GM18511 (cell line): ENCODE measurements around the gene ZNF318.
"Not testable (repeated sequence)": the region's sequence is repeated elsewhere in the genome, so short reads cannot be mapped to it uniquely, and the experiment has no call there.

Experiments used
- ATAC-seq: cut with Tn5 transposase; IDR thresholded peaks from one replicate; pipeline ENCODE4 v1.9.1; 2021; ENCODE audit warnings: mild to moderate bottlenecking, moderate library complexity; ENCODE audit not compliant: unreplicated experiment

ZNF318 gene

DNA sequence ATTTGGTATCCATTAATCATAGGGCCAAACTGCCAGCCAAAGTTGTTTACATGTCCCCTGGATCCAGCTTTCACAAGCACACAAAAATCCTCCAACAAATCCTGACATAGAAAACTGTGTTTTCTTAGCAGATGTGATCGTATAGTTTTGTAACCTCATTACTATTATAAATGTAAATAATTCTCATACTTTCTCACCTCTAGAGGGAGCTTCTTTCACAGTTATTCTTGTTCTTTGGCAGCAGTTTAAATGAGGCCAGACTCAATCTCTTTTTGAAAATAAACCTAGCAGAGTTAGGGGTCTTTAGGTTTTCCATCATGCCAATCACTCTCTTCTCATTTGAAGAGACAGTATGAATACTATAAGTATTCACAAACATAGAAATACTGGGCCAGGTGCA, 17.0 kb upstream of the ZNF318 start:
- no peak for ATAC-seq

DNA sequence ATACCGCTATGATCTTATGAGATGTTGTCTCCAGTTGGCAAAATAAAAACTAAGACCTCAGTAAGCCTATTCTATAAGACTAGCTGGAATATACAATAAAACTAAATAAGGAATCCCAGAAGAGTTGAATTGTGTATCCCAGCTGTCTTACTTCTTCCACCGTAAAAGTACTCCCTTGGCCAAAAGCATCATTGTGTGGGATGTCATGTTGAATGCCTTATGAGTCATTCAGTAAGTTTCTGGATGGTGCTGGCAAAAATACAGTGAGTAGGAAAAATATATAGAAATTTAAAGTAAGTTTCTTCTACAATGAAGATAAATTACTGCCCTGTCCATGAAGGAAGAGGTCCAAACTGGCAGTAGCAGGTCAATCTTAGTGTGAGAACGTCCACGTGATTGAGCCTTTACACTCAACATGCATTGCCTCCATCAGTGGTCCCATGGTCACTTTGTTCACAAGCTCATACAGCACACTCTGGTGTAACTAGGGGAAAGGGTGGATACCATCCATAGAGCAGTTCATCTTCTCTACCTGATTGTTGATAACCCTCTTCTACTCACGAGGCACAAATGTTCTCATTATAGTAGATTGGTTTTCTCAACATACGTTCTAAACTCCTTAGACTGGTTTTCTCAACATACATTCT, 13.7 kb upstream of the ZNF318 start:
- ATAC-seq: peak; percentile 29

DNA sequence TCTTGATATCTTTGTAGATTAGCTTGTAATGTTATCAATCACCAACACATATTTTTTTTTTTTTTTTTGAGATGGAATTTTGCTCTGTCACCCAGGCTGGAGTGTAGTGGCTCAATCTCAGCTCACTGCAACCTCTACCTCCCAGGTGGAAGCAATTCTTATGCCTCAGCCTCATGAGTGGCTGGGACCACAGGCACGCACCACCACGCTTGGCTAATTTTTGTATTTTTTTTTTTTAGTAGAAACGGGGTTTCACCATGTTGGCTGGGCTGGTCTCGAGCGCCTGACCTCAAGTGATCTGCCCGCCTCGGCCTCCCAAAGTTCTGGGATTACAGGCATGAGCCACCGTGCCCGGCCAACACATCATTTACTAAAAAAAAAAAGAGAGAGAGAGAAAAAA, 11.4 kb upstream of the ZNF318 start:
- ATAC-seq: not testable (repeated sequence)

DNA sequence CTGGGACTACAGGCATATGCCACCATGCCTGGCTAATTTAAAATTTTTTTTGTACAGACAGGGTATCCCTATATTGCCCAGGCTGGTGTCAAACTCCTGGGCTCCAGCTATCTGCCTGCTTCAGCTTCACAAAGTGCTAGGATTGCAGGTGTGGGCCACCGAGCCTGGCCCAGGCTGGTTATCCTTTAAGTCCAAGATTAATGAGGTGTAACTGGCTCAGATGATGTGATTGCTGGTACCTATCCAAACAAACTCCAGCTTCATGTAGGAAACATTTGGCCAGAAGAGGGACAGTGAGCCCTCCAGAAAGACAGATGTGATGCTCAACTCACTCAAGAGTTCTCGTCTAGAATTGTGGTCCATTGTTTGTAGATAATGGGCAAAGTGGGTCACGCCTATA, 9.2 kb upstream of the ZNF318 start:
- no peak for ATAC-seq

DNA sequence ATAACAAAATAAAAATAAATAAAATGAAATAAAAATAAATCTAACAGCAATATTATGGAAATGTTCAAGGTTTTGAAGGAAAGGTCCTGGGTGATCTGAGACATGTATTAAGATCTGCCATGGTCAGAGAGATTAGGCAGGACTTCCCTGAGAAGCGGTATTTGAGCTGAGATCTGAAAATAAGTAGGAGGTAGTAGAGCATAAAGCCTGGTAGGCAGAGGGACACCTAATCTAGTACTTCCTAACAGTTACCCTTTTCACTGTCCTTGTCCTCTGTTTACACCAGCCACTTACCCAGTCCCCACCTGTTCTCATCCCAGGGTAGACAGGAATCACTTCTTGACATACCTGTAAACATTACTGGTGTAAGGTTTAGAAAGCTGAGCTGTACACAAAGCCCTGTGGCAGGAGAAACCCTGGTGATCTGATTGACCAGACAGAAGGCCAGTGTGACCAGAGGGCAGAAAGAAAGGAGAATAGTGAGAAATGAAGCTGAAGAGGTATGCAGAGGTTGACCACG, 8.3 kb upstream of the ZNF318 start:
- no peak for ATAC-seq

DNA sequence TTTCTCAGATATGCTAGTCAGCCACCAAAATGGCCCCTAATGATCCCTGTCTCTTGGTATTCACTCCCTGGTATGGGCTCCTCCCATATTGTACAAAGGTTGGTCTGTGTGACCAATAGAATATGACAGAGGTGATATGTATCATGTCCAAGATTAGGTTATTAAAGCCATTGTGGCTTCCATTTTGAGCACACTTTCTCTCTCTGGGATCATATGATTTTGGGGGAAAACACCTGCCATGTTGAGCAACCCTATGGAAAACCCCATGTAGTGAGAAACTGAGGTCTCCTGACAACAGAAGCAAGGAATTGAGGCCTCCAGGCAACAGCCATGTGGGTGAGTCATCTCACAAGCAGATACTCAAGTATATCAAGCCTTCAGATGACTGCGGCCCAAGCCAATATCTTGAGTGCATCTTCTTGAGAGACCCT, 7.1 kb upstream of the ZNF318 start:
- peak; percentile 53 for ATAC-seq

DNA sequence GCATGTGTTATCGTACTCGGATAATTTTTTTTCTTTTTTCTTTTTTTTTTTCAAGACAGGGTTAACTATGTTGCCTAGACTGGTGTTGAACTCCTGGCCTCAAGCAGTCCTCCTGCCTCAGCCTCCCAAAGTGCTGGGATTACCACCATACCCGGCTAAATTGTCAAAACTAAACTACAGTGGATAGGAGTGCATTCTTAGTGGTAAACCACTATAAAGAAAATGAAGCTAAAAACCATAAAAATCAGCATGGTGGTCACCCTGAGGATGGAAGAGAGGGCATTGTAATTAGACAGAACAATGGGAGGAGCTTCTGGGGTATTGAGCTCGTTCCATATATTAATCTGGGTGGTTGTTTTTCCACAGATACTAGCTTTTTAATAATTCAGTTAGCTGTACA, 6.2 kb upstream of the ZNF318 start:
- ATAC-seq: no peak

DNA sequence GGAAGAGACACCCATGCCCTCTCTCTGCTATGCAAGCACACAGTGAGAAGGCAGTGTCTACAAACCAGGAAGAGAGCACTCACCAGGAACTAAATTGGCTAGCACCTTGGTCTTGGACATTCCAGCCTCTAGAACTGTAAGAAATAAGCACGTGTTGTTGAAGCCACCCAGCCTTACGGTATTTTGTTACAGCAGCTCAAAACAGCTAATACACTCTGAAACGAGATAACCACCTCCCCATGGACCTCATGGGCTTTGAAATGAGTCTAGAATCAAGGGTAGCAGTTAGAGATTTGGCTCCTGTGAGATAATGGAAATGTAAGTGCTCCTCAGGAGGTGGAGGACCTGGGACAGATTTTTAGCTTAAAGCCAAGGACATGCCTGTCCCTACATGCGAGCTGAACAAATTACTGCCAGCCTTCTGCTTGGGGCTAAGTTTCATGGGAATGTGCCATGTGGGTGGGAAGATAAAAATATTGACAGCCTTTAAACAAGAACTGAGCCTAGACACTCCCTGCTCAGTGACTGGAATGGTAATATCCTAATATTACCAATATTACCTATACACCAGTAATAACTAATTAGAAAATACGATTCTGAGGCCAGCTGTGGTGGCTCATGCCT, 3.9 kb upstream of the ZNF318 start:
- ATAC-seq: no peak

DNA sequence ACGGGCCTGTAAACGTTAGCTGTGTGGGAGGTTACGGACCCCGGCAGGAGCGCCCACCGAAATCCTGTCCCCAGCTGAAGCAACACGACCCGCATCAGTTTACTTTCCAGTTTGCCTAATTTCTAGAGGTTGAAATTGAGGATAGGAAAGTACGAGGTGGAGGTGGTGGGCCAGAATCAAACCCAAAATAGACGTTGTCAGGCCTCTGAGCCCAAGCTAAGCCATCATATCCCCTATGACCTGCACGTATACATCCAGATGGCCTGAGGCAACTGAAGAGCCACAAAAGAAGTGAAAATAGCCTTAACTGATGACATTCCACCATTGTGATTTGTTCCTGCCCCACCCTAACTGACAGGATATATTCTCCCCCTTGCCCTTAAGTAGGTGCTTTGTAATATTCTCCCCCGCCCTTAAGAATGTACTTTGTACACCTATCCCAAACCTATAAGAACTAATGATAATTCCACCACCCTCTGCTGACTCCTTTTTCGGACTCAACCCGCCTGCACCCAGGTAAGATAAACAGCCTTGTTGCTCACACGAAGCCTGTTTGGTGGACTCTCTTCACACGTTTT, 645 bp upstream of the ZNF318 start:
- peak; percentile 8 for ATAC-seq

DNA sequence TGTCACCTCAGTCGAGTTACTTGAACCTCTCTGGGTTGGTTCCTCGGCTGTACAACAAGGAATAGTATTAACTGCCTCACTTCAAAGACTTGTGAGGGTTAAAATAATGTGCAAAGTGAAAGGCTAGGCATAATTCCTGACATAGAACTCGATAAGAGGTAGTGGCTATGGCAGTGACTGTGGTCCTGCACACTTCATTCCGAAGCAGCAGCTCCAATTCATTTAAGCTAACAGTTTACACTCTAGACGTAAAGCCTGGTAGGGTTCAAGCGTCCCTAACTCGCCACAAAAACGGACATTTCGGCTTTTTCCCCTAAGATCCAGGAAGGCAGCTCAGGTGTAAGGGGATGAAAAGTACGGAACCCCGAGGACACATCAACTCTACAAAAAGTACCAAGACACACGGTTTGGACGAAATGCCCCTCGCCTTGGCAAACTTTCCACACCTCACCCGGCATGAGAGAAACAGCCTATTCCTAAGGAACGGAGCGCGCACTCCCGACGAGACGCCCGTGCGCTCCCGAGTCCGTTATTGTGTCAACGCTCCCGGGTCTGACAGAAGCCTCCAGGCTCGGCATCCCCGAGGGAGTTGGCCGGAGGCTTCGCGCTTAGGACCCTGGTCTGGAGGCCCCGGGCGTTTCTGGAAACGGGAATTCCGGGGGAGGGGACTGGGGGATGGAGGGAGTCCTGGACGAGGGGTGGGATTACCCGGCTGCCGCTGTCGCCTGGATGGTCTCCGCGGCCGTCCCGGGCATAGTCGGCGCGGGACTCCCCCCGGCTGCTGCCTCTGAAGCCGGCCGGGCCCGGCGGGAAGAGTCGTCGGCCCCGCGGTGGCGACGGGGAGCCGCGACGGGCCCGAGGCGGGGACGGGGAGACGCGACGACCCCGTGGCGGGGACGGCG, 937 bp downstream of the ZNF318 start:
- peak; percentile 1 for ATAC-seq

DNA sequence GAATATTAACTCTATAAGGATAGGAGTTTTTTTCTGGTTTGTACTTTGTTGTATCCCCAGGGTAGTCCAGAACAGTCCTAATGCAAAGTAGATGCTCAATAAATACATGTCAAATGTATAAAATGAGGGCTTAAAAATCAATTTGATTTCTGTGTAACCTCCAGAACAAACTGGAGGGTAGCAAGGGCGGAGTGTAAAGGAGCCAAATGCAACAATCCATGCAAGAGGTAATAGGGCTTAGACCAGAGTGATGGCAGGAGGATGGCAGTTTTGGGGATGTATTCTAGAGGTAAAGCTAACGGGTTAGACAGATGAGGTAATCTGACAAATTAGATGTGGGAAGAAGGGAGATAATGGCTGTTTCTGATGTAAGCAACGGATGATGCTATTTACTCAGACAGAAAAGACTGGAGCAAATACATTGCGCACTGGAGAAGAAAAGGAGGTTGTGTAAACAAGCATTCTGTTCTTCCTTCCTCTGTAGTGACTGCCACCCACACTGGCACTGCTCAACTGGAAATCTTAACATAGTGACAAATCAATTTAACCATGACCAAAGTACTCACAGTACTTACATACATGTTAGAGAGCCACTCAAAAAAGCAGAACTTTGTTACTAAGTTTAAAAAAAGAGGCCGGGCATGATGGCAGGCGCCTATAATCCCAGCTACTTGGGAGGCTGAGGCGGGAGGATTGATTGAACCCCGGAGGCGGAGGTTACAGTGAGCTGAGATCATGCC, 2.0 kb downstream of the ZNF318 start:
- no peak for ATAC-seq

DNA sequence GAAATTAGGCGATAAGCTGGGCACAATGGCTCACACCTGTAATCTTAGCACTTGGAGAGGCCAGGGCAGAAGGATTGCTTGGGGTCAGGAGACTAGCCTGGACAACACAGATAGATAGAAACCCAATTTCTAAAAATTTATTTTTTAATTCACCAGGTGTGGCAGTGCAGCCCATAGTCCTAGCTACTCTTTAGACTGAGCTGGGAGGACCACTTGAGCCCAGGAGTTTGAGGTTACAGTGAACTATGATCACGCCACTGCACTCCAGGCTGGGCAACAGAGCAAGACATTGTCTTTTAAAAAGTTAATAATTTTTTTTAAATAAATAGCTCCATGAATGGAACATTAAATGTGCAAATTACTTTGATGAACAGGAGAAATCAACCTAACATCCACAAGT, 8.2 kb downstream of the ZNF318 start:
- no peak for ATAC-seq

DNA sequence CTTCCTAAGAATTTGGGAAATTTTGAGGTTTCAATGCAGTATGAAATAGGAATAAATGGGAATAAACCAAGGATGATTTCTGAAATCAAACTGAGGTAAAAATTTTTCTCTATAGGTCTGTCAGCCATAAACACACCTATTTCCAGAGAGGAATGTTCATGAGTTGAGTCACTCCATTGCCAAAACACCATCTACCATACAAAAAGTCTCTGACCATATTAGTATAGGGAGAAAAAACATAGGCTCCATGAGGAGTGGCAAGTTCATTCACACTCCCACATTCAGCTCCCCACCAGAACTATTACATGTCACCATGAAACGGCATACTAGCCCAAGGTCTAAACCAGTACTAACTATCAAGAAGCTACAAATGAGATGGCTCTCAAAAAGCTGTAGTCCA, 9.6 kb downstream of the ZNF318 start:
- ATAC-seq: no peak

DNA sequence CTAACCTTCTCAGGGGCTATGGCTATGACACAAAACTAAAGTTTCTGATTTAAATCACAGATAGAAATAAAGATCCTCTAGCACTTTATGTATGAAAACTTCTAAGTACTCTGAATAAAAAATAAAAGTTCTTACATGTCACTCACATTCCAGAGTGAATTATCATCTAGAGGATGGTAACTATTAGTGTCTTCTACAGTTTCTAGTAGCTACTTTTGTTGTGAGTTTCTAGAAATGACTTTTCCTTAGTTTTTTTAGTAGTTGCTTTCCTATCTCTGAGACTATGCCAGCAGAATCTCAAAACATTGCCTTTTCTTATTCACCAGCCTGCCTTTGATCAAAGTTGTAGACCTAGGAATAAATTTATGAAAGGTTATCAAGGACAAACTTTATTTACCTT, 10.1 kb downstream of the ZNF318 start:
- no peak for ATAC-seq

DNA sequence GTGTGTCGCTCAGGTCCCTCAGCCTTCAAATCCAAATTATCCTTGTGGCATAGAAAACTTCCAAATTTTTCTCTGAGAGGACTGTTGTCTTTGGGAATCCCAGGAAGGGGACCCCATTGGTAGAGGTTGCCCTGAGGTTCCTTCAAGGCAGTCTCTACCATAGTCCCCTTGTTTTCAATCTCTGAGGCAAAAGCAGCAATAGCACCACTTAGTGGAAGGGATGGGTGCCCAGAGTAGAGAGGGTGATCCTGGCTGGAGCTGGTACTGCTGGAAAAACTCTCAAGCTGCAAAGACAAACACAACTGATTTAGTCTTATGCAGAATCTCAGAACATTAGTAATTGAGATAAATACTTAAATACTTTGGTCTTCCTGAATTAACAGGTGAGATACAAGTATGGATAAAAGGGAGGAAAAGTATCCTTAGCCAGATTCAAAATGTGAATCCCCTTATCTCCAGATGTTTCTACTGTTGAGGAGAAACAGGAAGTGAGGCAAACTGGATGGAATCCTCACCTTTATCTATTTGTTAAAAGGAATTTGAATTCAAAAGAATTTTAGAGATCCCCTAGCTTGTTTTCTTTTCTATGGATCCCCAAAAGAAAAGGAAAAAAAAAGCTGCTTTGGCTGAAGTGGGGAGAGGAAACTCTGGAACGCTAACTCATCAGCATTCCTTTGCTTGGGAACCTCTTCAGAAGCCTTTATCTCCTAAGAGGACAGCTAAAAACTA, 13.4 kb downstream of the ZNF318 start:
- no peak for ATAC-seq

DNA sequence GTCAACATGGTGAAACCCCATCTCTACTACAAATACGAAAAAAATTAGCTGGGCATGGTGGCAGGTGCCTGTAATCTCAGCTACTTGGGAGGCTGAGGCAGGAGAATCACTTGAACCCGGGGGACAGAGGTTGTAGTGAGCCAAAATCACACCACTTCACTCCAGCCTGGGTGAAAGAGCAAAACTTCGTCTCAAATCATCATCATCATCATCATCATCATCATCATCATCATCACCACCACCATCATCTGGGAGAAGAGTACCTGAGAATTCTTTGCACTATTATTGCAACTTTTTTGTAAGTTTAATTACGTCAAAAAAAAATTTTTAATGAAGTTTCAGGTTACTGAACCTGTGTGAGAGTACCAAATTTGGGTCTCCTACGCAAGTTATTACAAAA, 17.5 kb downstream of the ZNF318 start:
- not testable (repeated sequence) for ATAC-seq

DNA sequence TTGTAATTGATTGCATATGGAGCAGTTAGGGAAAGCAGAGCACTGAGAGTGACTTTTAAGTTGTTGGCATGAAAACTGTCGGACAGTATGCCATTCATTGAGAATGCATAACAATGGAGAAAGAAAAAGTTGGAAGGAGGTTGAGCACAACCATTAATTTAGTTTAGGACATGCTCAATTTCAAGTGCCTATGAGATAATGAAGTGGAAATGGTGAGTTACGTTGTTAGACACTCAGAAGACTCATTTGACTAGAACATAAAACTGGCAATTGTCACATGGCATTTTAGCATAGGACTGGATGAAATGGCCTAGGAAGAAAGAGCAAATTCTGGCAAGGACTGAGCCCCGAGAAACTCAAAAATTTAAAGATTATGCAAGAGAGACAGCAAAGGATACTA, 22.0 kb downstream of the ZNF318 start:
- no peak for ATAC-seq

DNA sequence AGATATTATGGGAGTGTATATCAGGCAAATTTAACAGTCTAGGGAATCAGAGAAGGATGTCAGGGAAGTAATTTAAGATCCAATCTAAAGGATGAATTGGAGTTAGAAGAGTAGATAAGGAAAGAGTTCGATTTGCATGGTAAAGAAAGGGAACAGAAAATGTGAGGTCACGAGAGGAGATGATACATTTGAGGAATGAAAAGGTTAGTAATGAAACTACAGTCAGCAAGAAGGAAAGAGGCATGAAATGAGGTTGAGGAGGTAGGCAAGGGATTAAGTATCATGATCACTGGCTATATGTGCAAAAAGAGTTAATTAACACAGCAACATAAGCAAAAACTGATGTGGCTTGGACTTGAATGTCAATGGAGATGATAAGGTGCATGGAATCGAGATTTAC, 22.4 kb downstream of the ZNF318 start:
- no peak for ATAC-seq

DNA sequence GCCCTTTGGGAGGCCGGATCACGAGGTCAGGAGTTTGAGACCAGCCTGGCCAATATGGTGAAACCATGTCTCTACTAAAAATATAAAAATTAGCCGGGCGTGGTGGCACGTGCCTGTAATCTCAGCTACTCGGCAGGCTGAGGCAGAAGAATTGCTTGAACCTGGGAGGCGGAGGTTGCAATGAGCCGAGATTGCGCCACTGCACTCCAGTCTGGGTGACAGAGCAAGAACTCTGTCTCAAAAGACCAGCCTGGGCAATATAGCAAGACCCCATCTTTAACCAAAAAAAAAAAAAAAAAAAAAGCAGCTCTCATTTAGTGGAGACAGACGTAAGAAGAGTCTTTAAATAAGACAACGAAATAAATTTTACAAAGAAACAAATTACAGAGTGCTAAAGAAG, 23.2 kb downstream of the ZNF318 start:
- ATAC-seq: not testable (repeated sequence)

DNA sequence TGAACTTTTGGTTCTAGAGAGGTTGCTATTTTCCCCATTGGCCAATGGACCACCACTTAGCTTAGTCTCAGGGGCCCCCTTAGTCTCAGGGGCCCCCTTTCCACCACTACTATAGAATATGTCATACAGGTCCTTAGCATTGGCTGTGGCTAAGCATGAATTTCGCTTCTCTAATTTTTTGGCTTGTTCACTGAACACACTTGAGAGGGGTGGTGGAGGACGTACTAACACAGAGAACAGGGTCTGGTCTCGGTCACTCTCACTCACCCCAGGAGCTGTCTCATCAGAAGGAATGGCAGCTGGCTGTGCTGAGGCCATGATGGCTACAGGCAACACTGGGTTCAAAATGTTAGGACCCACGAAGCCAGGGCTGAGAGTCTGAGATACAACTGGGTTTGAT, 30.3 kb downstream of the ZNF318 start:
- peak; percentile 88 for ATAC-seq
